Trophoblast cell (in vitro differentiated cells and primary cell): Measurements from ENCODE around the gene FYN.
A peak's percentile ranks its signal among the peaks of the same experiment; 100 is the strongest.

ENCODE experiments used
- DNase-seq, 2 donors: peaks; one replicate each; pipeline ENCODE4 v3.0.0-alpha.2; 2016
- H2AFZ ChIP-seq: 2 replicates; pipeline ENCODE4 v1.6.1; 2013; ENCODE audit warnings: low read length, moderate library complexity, mild to moderate bottlenecking; ENCODE audit not compliant: insufficient read depth, poor library complexity
- H2AK5ac ChIP-seq: 2 replicates; pipeline ENCODE4 v1.6.1; 2013; ENCODE audit warnings: mild to moderate bottlenecking, low read length
- H2BK120ac ChIP-seq: 2 replicates; pipeline ENCODE4 v1.6.1; 2013; ENCODE audit warnings: low read length, mild to moderate bottlenecking, moderate library complexity; ENCODE audit not compliant: insufficient read depth, poor library complexity
- H2BK12ac ChIP-seq: 2 replicates; pipeline ENCODE4 v1.6.1; 2013; ENCODE audit warnings: mild to moderate bottlenecking, low read length, moderate library complexity
- H2BK5ac ChIP-seq: 2 replicates; pipeline ENCODE4 v1.6.1; 2013; ENCODE audit warnings: low read length, low read depth, moderate library complexity, mild to moderate bottlenecking; ENCODE audit not compliant: poor library complexity
- H3K14ac ChIP-seq: 2 replicates; pipeline ENCODE4 v1.6.1; 2013; ENCODE audit warnings: mild to moderate bottlenecking, low read length
- H3K18ac ChIP-seq: 2 replicates; pipeline ENCODE4 v1.6.1; 2013; ENCODE audit warnings: mild to moderate bottlenecking, low read length
- H3K23ac ChIP-seq: 2 replicates; pipeline ENCODE4 v1.6.1; 2013; ENCODE audit warnings: low read length
- H3K27ac ChIP-seq: 2 replicates; pipeline ENCODE4 v1.5.1; 2013; ENCODE audit warnings: low read depth, mild to moderate bottlenecking, inconsistent platforms, low read length, moderate library complexity
- H3K27me3 ChIP-seq: 2 replicates; pipeline ENCODE4 v1.6.1; 2013; ENCODE audit warnings: inconsistent platforms, mild to moderate bottlenecking, low read length, moderate library complexity; ENCODE audit not compliant: insufficient read depth
- H3K36me3 ChIP-seq, 2 experiments: 1 replicate in 1 of 2; 2 replicates in 1 of 2; pipeline ENCODE4 v1.6.1; 2013; ENCODE audit warnings: low read length in 2 of 2, mild to moderate bottlenecking in 2 of 2, moderate library complexity in 1 of 2; ENCODE audit not compliant: insufficient read depth in 2 of 2, control insufficient read depth in 1 of 2
- H3K4ac ChIP-seq: 2 replicates; pipeline ENCODE4 v1.6.1; 2013; ENCODE audit warnings: low read depth, mild to moderate bottlenecking, low read length, moderate library complexity
- H3K4me1 ChIP-seq, 2 experiments: 1 replicate in 1 of 2; 2 replicates in 1 of 2; pipeline ENCODE4 v1.6.1; 2013; ENCODE audit warnings: low read length in 2 of 2, mild to moderate bottlenecking in 2 of 2, moderate library complexity in 1 of 2; ENCODE audit not compliant: insufficient read depth in 2 of 2, control insufficient read depth in 1 of 2
- H3K4me2 ChIP-seq: 2 replicates; pipeline ENCODE4 v1.6.1; 2013; ENCODE audit warnings: inconsistent platforms, mild to moderate bottlenecking, low read length, moderate library complexity
- H3K4me3 ChIP-seq: 2 replicates; pipeline ENCODE4 v1.5.1; 2013; ENCODE audit warnings: mild to moderate bottlenecking, low read depth, low read length, inconsistent platforms
- H3K79me1 ChIP-seq: one replicate; pipeline ENCODE4 v1.6.1; 2013; ENCODE audit warnings: low read length
- H3K79me2 ChIP-seq: 2 replicates; pipeline ENCODE4 v1.6.1; 2013; ENCODE audit warnings: low read length, mild to moderate bottlenecking; ENCODE audit not compliant: control insufficient read depth, insufficient read depth, poor library complexity
- H3K9ac ChIP-seq: 2 replicates; pipeline ENCODE4 v1.6.1; 2013; ENCODE audit warnings: mild to moderate bottlenecking, low read length
- H3K9me3 ChIP-seq: 2 replicates; pipeline ENCODE4 v1.6.1; 2013; ENCODE audit warnings: low read depth, mild to moderate bottlenecking, control low read depth, inconsistent platforms, low read length; ENCODE audit not compliant: insufficient read depth
- H4K12ac ChIP-seq: 2 replicates; pipeline ENCODE4 v1.6.1; 2013; ENCODE audit warnings: low read depth, mild to moderate bottlenecking, low read length, moderate library complexity
- H4K8ac ChIP-seq: 2 replicates; pipeline ENCODE4 v1.6.1; 2013; ENCODE audit warnings: low read depth, mild to moderate bottlenecking, low read length, moderate library complexity
- H4K91ac ChIP-seq: one replicate; pipeline ENCODE4 v1.6.1; 2013; ENCODE audit warnings: low read depth, mild to moderate bottlenecking, low read length, moderate library complexity
- WGBS: extraction: QIAGEN DNeasy Blood & Tissue Kit; methylation state at CpG from one replicate; pipeline ENCODE4 v1.1.7; 2013; ENCODE audit warnings: missing lambda C conversion rate; ENCODE audit not compliant: insufficient read length, insufficient coverage; ENCODE audit errors: extremely low coverage; 5-methylcytosine and 5-hydroxymethylcytosine counted together

FYN gene

DNA sequence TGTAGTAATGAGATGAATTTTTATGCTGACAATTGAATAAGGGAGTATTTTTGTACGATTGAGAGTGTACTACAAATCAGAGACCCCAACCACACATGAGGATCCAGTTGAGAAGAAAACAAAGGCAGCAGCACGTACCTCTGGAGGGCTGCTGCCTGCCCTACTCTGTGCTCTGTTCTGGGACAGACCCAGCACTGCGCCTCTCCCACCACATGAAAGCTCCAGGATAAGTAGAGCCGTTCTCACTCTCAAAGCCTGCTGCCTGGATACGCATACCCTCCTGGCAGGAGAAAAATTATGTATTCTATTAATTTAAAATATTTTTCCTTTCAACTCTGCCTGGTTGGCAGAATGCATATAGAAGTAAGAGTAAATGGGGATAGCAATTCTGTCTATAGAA is 256.1 kb downstream of the FYN start:
- Histone ChIP-seq H3K36me3 (no peaks in the 10 kb centered on the region), H4K8ac (no peak overlapping the region), H3K4ac (no peak overlapping the region), H3K27ac (no peak overlapping the region), H3K4me1 (no peaks in the 10 kb centered on the region), H3K4me3 (no peak overlapping the region), H3K27me3 (no peaks in the 10 kb centered on the region), H3K23ac (no peak overlapping the region), H2BK5ac (no peak overlapping the region), H3K9me3 (no peaks in the 10 kb centered on the region), H3K79me1 (no peaks in the 10 kb centered on the region), H2BK12ac (no peak overlapping the region), H3K79me2 (no peaks in the 10 kb centered on the region), H3K4me2 (no peak overlapping the region), H4K91ac (no peak overlapping the region), H2AK5ac (no peak overlapping the region), H2AFZ (no peak overlapping the region), H3K14ac (no peak overlapping the region), H4K12ac (no peak overlapping the region), H3K18ac (no peak overlapping the region), H3K9ac (no peak overlapping the region), H2BK120ac (no peak overlapping the region)
- no peak for DNase-seq
- 100% methylated on average over 1 of the region's 5 CpGs for WGBS

DNA sequence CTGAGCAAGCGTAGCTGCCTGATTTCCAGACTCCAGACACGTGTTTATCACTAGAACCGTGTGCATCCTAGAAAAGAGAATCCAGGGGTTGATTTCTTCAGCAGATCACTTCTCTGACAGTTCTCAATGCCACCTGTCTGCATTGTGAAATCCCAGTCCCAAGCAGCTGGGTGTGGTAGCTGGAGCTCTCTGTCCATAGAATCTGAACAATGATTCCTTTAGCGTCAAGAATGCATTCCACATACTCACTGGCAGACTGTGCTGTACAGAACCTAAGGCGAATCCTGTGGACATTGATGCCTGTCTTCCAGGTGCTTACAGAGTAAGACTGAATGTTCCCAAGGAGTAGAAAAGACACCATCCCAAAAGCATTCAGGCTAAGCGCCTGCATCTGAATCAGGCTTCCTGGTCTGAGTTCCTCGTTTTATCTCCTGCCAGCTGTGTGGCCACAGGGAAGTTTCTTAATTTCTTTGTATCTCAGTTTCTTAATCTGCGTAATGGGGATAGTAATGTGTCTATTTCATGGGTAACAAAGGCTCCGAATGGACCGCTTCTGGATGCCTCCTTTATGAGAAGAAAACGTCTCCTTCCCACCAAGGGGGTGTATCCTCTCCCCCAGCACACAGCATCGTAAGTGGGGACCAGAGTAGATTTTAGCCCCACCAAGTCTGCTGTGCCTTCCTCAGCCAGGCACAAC is 257.2 kb downstream of the FYN start:
- no peak overlapping the region for H2BK5ac ChIP-seq

DNA sequence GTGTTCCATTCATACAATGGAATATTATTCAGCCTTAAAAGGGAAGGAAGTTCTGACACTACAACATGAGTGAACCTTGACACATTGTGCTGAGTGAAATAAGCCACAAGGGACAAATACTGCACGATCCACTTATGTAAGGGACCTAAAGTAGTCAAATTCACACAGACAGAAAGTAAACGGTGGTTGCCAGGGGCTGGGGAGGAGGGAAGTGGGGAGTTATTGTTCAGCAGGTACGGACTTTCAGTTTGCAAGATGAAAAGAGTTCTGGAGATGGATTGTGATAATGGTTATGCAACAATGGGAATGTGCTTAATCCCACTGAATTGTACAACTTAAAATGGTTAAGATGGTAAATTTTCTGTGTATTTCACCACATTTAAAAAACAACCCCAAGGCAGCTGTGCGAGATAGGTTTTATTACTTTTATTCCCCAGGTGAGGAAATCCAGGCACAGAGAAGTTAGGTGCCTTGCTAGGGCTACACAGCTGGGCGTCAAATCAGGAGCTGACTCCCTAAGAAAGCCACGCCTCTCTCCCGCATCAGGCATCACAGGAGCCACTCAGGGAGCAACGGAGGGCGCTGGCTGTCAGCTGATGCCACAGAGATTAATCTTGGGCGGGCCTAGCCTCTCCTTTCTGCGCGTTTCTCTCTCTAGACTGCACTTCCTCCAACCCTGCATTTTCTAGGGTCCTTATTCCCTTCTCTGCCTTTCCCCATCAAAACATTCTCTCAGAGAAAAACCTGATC is 258.2 kb downstream of the FYN start:
- H3K36me3 ChIP-seq = no peaks in the 10 kb centered on the region
- no peak overlapping the region for H2BK12ac ChIP-seq
- H3K14ac ChIP-seq = no peak overlapping the region

More for the DNA sequence above, 257.2 kb downstream of the FYN start:
- Histone ChIP-seq H2BK120ac (no peak overlapping the region), H2AFZ (no peak overlapping the region), H4K12ac (no peak overlapping the region), H3K14ac (no peak overlapping the region), H3K79me1 (no peaks in the 10 kb centered on the region), H3K36me3 (no peaks in the 10 kb centered on the region), H3K9ac (no peak overlapping the region), H3K79me2 (no peaks in the 10 kb centered on the region), H3K4ac (no peak overlapping the region), H3K4me3 (no peak overlapping the region), H3K27ac (no peak overlapping the region), H3K9me3 (no peaks in the 10 kb centered on the region), H3K4me2 (no peak overlapping the region), H3K27me3 (no peaks in the 10 kb centered on the region), H3K4me1 (no peaks in the 10 kb centered on the region), H4K91ac (no peak overlapping the region), H4K8ac (no peak overlapping the region), H2BK12ac (no peak overlapping the region), H2AK5ac (no peak overlapping the region), H3K18ac (no peak overlapping the region), H3K23ac (no peak overlapping the region)
- no CpG with 5 or more reads among the region's 12 CpGs for WGBS
- DNase-seq = peak; percentile 84 to 90

DNA sequence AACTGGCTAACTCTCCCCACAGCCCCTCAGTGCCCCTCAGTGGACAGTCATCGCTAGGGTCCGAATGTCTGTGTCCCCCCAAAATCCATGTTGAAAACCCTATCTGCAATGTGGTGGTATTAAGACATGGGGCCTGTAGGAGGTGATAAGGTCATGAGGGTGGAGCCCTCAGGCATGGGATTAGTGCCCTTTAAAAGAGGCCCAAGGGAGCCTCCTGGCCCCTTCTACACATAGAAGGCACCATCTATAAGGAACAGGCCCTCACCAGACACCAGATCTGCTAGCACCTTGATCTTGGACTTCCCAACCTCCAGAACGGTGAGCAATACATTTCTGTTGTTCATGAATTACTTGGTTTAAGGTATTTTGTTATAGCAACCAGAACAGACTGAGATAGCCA is 260.9 kb downstream of the FYN start:
- H3K18ac ChIP-seq = no peak overlapping the region
- no peak overlapping the region for H4K8ac ChIP-seq
- no peak overlapping the region for H3K4me2 ChIP-seq
- H3K14ac ChIP-seq = no peak overlapping the region
- no peak overlapping the region for H2AK5ac ChIP-seq
- H2AFZ ChIP-seq = no peak overlapping the region
- no peaks in the 10 kb centered on the region for H3K9me3 ChIP-seq
- no peaks in the 10 kb centered on the region for H3K79me1 ChIP-seq
- H3K4me1 ChIP-seq = no peaks in the 10 kb centered on the region
- no peak overlapping the region for H2BK5ac ChIP-seq
- no peak overlapping the region for H3K27ac ChIP-seq
- DNase-seq = no peak
- no peak overlapping the region for H2BK12ac ChIP-seq
- H3K9ac ChIP-seq = no peak overlapping the region
- H3K36me3 ChIP-seq = no peaks in the 10 kb centered on the region
- no peak overlapping the region for H2BK120ac ChIP-seq
- no peak overlapping the region for H3K4ac ChIP-seq
- no peak overlapping the region for H3K4me3 ChIP-seq
- H3K27me3 ChIP-seq = no peaks in the 10 kb centered on the region
- no peak overlapping the region for H3K23ac ChIP-seq
- no peak overlapping the region for H4K91ac ChIP-seq
- WGBS = no CpG with 5 or more reads among the region's 3 CpGs
- no peaks in the 10 kb centered on the region for H3K79me2 ChIP-seq
- no peak overlapping the region for H4K12ac ChIP-seq

More for the DNA sequence above, 258.2 kb downstream of the FYN start:
- no peaks in the 10 kb centered on the region for H3K27me3 ChIP-seq
- no peak overlapping the region for H3K4ac ChIP-seq
- WGBS = no CpG with 5 or more reads among the region's 12 CpGs
- H3K4me1 ChIP-seq = no peaks in the 10 kb centered on the region
- H3K4me3 ChIP-seq = no peak overlapping the region
- no peak overlapping the region for H4K12ac ChIP-seq
- DNase-seq = peak in 1 of 2 donors; percentile 33
- no peak overlapping the region for H3K27ac ChIP-seq
- H2BK5ac ChIP-seq = no peak overlapping the region
- H2BK120ac ChIP-seq = no peak overlapping the region
- H4K8ac ChIP-seq = no peak overlapping the region
- H3K79me1 ChIP-seq = no peaks in the 10 kb centered on the region
- H3K9me3 ChIP-seq = no peaks in the 10 kb centered on the region
- no peak overlapping the region for H2AK5ac ChIP-seq
- H2AFZ ChIP-seq = no peak overlapping the region
- H4K91ac ChIP-seq = no peak overlapping the region
- no peak overlapping the region for H3K9ac ChIP-seq
- H3K23ac ChIP-seq = no peak overlapping the region
- no peak overlapping the region for H3K18ac ChIP-seq
- no peak overlapping the region for H3K4me2 ChIP-seq
- H3K79me2 ChIP-seq = no peaks in the 10 kb centered on the region
